HG03045 (cell line): ENCODE results near the gene ITGA8.
"Not testable (repeated sequence)": the region's sequence is repeated elsewhere in the genome, so short reads cannot be mapped to it uniquely, and the experiment has no call there.

ENCODE experiments used
- ATAC-seq: cut with Tn5 transposase; IDR thresholded peaks from one replicate; pipeline ENCODE4 v1.9.1; 2021; ENCODE audit warnings: mild to moderate bottlenecking, moderate library complexity; ENCODE audit not compliant: unreplicated experiment

Gene ITGA8

DNA sequence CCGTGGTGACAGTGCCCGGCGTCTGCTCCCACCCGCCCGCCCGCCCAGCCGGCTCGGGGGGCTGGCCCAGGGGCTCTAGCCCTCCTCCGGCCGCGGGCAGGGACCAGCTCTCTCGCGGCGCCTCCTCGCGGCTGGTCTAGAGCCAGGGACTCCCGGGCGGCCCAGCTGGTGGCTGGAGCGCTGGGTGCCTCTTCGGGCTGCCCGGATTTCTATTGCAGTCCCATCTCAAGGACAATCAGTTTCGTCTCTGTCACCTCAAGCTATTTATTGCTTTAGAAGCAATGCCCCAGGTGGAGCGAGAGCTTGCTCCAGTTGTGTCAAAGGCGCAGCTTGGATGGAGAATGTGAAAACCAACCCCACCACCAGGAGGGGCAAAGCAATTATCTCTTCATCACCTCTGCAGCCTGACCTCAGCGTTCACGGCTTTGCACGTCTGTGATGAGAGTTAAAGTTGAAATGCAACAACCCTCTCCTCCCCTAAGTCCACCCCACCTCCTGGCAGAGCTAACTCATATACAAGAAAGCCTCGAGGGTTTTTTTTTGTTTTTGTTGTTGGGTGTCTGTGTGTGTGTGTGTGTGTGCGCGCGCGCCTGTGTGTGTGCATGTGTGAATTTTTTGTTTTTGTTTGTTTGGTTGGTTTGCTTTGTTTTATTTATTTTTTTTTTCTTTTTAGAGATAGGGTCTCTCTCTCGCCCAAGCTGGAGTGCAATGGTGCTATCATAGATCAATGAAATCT lies at the start of gene ITGA8:
TSS of gene ITGA8 (minus strand) at position 24 of the 736 bp plus-strand sequence. CDS start 151 bp downstream, outside the sequence.
- no peak for ATAC-seq

DNA sequence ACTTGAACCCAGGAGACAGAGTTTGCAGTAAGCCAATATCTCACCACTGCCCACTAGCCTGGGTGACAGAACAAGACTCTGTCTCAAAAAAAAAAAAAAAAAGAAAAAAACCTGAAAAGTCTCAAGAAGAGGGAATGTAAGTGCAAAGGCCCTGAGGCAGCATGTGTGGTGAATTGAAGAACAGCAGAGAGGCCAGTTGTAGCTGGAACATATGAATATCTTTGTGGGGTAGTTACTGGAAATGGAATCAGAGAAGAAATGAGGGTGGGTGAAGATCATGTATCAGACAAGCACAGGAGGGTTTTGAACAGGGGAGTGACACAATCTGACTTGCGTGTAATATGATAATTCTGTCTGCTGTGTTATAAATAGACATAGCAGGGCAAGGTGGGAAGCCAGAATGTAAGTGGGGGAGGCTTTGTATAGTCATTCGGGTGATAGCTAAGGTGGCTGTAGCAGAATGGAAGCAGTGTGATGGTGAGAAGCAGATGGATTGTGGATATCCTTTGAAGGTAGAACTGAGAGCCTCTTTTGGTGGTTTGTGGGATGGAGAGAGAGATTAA lies 45.3 kb upstream of the ITGA8 start:
- ATAC-seq, result no peak

DNA sequence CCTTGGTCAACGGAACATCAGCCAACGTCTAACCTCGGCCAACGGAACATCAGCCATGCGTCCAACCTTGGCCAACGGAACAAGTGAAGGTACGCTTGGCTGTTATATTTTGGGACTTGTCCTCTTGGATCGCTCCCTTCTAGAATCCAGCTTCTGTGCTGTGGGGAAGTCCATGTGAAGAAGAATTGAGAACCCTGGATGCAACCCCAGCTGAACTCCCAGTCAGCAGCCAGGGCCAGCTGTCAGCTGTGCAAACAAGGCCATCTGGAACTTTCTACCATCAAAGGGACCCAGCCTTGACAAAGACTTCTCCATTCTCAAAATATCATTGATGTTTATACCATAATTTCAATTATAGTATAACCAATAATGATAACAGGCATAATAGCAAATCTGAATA lies 43.3 kb upstream of the ITGA8 start:
- no peak for ATAC-seq

DNA sequence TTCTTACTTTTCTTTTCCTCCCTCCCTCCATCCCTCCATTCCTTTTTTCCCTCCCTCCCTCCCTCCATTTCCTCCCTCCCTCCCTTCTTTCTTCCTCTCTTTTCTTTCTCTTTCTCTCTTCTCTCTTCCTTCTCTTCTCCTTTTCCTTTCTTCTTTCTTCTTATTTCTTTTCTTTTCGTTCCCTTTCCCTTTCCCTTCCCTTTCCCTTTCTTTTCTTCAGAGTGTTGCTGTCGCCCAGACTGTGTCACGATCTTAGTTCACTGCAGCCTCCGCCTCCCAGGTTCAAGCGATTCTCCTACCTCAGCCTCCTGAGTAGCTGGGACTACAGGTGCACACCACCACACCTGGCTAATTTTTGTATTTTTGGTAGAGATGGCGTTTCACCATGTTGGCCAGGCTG lies 42.5 kb upstream of the ITGA8 start:
- not testable (repeated sequence) for ATAC-seq

DNA sequence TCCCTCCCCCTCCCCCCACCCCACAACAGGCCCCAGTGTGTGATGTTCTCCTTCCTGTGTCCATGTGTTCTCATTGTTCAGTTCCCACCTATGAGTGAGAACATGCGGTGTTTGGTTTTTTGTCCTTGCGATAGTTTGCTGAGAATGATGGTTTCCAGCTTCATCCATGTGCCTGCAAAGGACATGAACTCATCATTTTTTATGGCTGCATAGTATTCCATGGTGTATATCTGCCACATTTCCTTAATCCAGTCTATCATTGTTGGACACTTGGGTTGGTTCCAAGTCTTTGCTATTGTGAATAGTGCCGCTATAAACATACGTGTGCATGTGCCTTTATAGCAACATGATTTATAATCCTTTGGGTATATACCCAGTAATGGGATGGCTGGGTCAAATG lies 41.5 kb upstream of the ITGA8 start:
- not testable (repeated sequence) for ATAC-seq

DNA sequence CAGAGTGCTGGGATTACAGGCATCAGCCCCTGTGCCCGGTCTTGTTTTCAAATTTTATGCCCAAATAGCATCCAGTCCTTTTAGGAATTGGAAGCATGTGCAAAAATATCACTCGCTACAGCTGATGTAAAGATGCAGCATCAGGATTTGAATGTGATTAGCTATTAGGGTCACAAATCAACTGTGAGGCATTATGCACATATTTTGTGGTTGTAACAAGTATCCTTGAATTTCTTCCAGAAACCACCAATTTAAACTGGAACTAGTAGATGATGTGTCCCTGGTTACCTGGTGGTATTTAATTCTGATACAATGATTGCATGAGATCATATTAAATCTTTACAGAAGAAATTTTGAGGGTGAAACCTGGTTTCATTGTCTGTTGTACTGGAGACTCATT lies 41.0 kb upstream of the ITGA8 start:
- ATAC-seq, result no peak

DNA sequence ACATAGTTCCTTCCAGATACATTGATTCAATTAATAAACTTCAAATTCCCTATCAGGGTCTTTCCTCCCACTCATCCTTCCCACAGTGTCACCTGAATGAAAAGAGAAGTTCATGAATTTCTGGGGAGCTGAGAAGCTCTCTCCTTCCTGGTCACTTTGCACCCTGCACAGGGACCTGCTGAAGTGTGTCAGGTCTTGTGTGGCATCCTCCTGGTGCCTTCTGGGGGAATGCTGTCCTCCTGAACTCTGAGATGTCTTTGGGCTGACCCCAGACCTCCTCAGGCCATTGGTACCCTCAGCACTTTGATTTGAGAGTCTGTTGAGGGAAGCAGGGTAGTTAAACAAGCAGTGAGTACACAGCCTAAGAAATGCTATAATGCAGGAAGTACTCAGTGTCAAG lies 39.5 kb upstream of the ITGA8 start:
- ATAC-seq, result no peak

DNA sequence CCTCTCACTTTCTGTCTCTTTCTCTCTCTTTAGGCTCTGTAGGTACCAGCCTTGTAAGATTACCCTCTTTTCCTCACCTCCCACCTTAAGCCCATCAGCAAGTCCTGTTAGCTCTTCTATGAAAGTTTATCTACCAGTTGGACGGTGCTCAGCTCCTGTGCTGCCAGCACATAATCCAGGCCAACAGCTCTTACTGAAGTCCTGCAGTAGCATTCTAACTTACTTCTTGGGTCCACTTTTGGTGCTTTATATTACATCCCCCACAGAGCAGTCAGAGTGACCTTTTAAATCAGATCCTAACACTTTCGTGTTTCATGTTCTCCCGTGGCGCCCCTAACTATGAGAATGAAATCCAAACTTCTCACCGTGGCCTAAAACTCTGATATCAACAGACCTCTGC lies 38.9 kb upstream of the ITGA8 start:
- no peak for ATAC-seq

DNA sequence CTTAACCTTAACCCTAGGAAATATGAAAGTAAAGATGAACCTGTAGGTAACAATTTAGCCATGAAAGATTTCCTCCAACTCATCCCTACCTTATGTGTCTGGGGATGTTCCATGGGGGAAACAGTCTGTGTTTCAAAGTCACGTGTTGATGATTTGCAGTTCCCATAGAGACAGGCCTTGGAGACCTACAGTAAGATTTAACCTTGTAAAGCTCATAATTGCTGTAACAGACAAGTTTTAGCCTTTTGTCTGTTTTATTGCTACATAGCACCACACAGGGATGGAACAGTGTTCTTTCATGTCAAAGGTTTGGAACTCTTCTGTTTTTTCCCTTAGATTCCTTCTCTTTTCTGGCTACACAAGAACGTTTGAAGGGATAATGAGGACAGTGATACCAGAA lies 35.2 kb upstream of the ITGA8 start:
- no peak for ATAC-seq

DNA sequence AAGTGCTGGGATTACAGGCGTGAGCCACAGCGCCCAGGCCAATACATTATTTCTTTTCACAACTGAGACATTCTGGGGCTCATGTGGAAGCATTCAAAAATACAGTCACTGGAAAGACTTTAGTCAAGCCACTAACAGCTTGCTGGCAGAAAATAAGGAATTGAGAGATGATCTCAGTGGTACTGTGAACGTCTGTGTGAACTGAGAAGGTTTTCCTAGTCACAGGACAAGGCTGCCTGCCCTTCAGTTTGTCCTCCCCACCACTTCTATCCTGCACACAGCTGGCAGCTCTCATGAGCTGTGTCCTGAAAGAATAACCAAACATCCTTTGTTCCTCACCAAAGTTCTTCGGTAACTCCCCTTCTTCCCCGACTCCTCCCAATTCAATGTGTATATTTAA lies 31.3 kb upstream of the ITGA8 start:
- no peak for ATAC-seq

DNA sequence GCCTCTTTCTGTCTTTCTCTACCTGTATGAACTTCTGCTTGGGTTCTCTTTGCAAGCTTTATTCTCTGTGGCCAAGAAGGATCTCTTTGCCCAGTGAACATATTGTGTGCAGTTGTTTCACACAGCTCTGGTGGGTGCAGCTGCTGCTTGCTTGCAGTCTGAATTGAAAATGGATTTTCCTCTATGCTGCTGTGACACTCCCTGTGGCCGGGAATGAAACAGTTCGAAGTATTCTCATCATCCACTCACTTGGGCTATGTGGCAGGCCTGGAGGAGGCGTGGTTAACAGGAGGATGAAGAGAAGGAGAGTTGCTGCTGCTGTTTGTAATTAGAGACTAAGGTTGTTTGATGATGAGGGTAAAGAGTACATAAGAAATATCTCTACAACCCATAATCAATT lies 28.4 kb upstream of the ITGA8 start:
- no peak for ATAC-seq

DNA sequence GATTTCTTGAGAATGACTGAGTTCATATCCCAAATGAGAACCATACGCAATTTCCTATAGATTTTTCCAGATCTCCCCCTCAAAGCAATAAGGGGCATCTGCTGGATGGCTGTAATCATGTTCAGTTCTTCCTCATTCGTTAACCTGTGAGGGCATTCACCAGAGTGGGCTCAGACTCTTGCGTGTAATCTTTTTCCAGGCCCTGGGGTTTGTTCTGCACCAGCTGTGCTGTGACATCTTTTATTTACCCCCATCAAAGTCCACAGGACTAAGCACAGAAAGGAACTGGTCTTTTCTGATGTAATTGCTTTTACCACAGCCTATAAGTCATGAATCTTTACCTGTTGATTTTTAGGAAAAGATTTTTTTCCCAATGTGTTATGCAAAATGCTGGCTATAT lies 27.9 kb upstream of the ITGA8 start:
- ATAC-seq, result no peak

DNA sequence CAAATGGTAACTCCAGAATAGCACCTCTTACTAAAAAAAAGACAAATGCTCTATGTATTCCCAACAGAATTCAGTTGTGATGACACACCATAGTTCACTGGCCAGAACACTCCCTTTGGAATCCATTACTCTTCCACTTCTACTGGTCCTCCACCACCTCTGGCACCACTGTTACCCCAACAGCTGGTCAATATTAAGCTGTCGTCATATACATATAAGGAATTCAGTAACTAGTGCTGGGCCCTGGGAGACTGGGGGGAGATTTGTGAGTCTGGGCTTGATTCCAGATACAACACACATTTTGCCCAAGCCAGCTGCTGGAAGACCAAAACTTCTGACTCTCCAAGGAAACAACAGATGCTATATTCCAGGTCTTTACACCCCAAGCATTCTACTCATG lies 26.0 kb upstream of the ITGA8 start:
- no peak for ATAC-seq

DNA sequence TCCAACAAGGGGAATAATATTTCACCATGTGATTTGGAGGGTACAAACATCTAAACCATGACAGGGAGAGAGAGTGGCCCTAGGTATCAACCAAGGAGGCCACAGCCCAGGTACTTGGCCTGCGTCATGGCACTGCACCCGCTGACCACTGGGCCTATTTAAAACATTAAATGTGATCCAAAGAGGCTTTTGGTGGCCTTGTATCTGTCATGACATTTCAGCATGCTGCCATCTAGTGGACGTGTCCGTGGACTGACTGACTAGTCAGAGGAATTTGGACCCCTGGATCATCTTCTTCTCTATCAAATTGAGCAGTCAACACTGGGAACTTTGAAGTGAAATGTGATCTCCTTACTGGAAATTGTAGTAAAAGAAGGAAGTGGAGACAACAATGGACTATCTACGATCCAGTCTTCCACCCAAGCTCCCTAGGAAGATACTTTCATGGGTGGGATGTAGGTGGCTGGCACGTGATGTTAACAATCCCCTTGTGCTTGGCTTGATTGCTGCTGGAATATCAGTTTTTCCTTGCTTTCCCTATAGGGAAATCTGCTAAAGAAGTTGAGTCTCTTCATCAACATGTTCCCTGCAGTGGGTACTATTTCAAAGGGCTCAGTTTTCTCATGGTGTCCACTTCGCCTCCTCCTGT lies 24.6 kb upstream of the ITGA8 start:
- peak; percentile 53 for ATAC-seq

DNA sequence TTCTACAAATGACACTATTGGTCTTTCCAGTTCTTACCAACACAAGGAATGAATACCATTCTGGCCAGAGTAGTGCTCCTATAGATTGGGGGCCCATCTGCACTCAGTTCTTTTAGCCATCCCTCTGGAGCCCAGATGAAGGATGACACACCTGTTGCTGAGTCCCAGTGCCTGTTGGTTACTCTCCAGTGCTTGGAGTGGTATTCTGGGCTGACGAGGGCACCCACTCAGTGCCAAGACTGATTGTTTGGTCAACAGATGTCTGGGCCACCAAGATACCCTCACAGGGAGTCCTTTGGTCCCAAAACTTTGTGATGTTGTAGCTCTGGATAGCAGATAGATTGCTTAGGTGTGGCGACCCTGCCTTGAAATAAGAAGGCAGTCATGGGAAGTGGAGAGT lies 23.7 kb upstream of the ITGA8 start:
- ATAC-seq, result no peak

DNA sequence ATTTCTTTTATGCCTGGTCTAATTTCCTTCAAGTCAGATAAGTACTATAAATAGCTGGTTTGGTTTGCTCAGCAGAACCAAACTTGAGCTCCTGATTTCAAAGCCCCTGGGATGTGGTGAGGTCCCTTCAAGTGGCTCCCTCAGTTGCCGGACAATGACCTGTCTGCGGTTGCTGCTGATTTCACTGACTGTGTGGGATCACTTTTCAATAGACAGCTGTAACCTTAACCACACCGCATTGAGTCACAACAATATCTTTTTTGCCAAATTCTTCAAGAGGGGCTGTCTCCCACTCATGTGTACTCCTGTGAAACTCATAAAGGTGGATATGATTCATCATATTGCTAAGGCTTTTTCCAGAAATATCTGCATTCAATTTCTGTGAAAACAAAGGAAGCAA lies 23.1 kb upstream of the ITGA8 start:
- ATAC-seq, result no peak

DNA sequence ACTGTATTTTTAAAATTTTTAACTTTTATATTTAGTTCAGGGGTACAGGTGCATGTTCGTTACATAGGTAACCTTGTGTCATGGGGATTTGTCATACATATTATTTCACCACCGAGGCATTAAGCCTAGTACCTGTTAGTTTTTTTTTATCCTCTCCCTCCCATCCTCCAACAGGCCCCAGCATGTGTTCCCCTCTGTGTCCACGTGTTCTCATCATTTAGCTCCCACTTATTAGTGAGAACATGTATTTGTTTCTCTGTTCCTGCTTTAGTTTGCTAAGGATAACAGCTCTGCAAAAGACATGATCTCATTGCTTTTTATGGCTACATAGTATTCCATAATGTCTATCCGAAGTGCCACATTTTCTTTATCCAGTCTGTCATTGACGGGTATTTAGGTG lies 22.4 kb upstream of the ITGA8 start:
- no peak for ATAC-seq

DNA sequence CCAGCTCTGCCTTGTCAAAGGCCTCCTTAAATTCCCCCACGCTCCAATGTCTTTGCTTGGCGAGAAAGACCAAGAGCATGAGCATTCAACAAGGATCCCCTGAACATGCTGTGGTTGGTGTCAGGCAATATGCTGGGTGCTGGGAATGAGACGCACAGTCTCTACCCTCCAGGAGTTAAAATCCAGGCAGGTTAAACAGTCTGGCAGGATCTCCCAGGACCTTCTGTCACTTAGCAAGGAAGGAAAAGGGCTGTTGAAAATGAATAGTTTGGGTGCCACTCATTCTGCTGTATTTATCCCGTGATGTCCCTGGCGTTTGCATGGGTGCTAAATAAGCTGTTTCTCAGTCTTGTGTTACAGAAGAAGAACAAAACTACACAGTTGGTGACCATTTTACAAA lies 21.9 kb upstream of the ITGA8 start:
- no peak for ATAC-seq

DNA sequence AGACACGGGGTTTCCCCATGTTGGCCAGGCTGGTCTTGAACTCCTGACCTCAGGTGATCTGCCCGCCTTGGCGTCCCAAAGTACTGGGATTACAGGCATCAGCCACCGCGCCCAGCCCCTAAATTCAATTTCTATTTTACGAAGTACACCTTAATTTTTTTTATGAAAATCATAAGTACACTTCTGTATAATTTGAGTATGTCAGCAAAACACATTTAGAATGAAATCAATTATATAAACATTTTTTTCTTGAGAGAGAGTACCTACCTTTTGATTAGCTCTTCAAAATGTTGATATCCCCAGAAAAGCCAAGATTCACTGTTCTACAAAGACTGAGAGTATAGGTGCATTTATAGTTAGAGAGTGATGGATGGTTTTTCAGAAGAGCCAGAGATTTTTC lies 20.5 kb upstream of the ITGA8 start:
- no peak for ATAC-seq

DNA sequence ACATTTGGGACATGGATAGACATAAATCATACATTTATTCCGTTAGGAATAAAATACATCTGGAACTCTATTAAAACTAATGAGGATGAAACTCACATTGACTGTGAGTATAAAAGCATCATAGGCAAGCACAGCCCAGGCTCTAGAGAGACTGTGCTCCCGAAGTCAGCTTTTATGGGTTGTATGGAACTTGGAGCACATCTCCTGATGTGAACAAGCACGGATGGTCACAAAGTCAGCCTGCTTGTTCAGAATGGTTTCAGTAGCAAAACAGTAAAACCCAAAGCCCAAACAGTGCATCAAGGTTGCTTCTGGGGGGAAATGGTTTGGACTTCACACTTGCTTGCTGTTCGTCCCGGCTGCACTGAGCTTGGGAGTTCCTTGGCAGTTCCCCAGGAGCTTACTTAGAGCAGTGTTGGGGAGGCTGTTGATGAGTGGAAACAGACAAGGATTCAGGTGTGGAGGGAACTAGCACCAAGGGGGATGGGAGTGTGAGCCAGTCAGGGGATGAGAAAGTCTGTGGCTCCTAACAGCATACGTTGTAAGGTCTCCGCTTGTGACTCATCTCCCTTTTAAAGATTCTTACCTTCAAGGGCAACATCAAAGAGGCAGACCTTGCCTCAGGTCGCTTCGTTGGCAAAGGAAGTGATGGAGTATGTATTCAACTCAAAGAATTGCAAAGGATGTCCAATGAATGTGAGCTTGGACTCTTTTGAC lies 19.7 kb upstream of the ITGA8 start:
- no peak for ATAC-seq

DNA sequence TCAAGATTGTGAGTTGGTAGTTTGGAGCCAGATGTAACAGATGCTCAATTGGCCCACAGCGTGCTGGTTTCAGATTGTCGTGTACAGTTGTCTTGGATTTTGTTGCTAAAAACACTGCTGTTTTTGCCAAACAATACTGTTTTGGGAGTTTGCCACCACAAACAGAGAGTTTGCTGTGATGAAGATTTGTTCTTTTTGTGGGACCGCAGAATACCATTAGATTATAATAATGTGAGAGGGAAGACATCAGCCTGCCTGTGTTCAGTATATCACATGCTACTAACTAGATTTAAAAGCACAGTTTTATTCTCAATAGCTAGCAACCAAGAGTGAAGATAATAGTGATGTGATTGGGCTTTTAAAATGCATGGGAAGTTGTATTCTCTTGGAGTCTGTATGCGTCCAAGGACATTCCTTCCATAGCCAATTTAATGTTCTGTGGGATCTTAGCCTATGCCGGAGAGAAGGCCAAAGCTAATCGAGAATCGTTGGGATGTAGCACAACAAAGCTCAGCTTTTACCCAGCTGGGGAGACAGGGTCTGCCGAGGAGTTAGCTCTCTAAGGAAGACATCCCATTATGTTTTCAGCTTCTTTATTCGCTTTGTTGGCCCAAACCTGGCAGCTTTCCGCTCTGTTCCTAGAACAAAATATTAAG lies 18.7 kb upstream of the ITGA8 start:
- ATAC-seq, result no peak
